WTC11 (cell line): ENCODE data around the gene SELENON. TPM values are rescaled to one million over a fixed set of nuclear protein-coding genes. Genes with fewer than 3 reads are reported as not detected.

ENCODE experiments used
- ATAC-seq: fragments of 200-7000 bp; cut with Tn5 transposase; 2 replicates; pipeline ENCODE4 v1.10.0; 2021; ENCODE audit warnings: mild to moderate bottlenecking, moderate library complexity
- CTCF ChIA-PET: fragments of 300-600 bp; sonication (Branson Sonifier 250); formaldehyde crosslinking; loops from one replicate; lab custom pipeline; 2021; ENCODE audit warnings: antibody characterized with exemption; lab: Charles Lee
- POLR2A ChIA-PET: fragments of 350-600 bp; sonication (Branson Sonifier 250); formaldehyde crosslinking; loops from one replicate; lab custom pipeline; 2021; ENCODE audit warnings: antibody characterized with exemption; lab: Charles Lee
- DNase-seq: peaks from one replicate; pipeline ENCODE4 v3.0.0; 2021; ENCODE audit warnings: low spot score
- H3K27ac Mint-ChIP-seq: 2 replicates; pipeline ENCODE4 v1.8.0; 2021; ENCODE audit warnings: mixed read lengths
- H3K27me3 Mint-ChIP-seq: 2 replicates; pipeline ENCODE4 v1.8.0; 2021; ENCODE audit warnings: low read depth, mild to moderate bottlenecking, moderate library complexity, mixed read lengths
- H3K36me3 Mint-ChIP-seq: 2 replicates; pipeline ENCODE4 v1.8.0; 2021; ENCODE audit warnings: mixed read lengths
- H3K4me1 Mint-ChIP-seq: 2 replicates; pipeline ENCODE4 v1.8.0; 2022; ENCODE audit warnings: mixed read lengths
- H3K4me3 Mint-ChIP-seq: 2 replicates; pipeline ENCODE4 v1.8.0; 2021; ENCODE audit warnings: mild to moderate bottlenecking, moderate library complexity, mixed read lengths
- H3K9me3 Mint-ChIP-seq: 2 replicates; pipeline ENCODE4 v1.8.0; 2021; ENCODE audit warnings: mixed read lengths
- AR ChIP-seq: fragments of 250-450 bp; sonication (Bioruptor Pico); IDR thresholded peaks from 2 replicates; pipeline ENCODE4 v1.9.0; 2021; ENCODE audit warnings: mild to moderate bottlenecking
- CBFB ChIP-seq: sonication (generic); formaldehyde crosslinking; IDR thresholded peaks from 2 replicates; pipeline ENCODE4 v1.8.1; 2022; ENCODE audit warnings: mild to moderate bottlenecking, low read depth, missing genetic modification reagents
- CDX4 ChIP-seq: fragments of 250-450 bp; sonication (Bioruptor Pico); IDR thresholded peaks from 2 replicates; pipeline ENCODE4 v1.9.0; 2021; ENCODE audit warnings: moderate library complexity, mild to moderate bottlenecking, inconsistent platforms, borderline replicate concordance
- ESRRA ChIP-seq: sonication (generic); formaldehyde crosslinking; IDR thresholded peaks from 2 replicates; pipeline ENCODE4 v1.8.1; 2022; ENCODE audit warnings: mild to moderate bottlenecking, missing genetic modification reagents, borderline replicate concordance
- IRF1 ChIP-seq: sonication (generic); formaldehyde crosslinking; IDR thresholded peaks from 2 replicates; pipeline ENCODE4 v1.8.0; 2023; ENCODE audit warnings: missing genetic modification reagents
- NR3C1 ChIP-seq: sonication (generic); formaldehyde crosslinking; conservative IDR thresholded peaks from 2 replicates; pipeline ENCODE4 v1.8.1; 2023; ENCODE audit warnings: low read depth, mild to moderate bottlenecking, missing genetic modification reagents
- OVOL2 ChIP-seq: fragments of 250-450 bp; sonication (Bioruptor Pico); IDR thresholded peaks from 2 replicates; pipeline ENCODE4 v1.9.0; 2021; ENCODE audit warnings: mild to moderate bottlenecking, borderline replicate concordance
- PREB ChIP-seq: sonication (generic); formaldehyde crosslinking; IDR thresholded peaks from 2 replicates; pipeline ENCODE4 v1.8.1; 2022; ENCODE audit warnings: mild to moderate bottlenecking, missing genetic modification reagents, moderate library complexity, borderline replicate concordance
- SP1 ChIP-seq: sonication (generic); formaldehyde crosslinking; conservative IDR thresholded peaks from 2 replicates; pipeline ENCODE4 v1.8.1; 2022; ENCODE audit warnings: missing genetic modification reagents
- STAT6 ChIP-seq: sonication (generic); formaldehyde crosslinking; conservative IDR thresholded peaks from 2 replicates; pipeline ENCODE4 v1.8.1; 2023; ENCODE audit warnings: mild to moderate bottlenecking, low read depth, missing genetic modification reagents, moderate library complexity
- TEAD1 ChIP-seq: sonication (generic); formaldehyde crosslinking; IDR thresholded peaks from 2 replicates; pipeline ENCODE4 v1.8.0; 2022; ENCODE audit warnings: mild to moderate bottlenecking, missing genetic modification reagents
- ZBTB43 ChIP-seq: sonication (generic); formaldehyde crosslinking; IDR thresholded peaks from 2 replicates; pipeline ENCODE4 v1.8.1; 2023; ENCODE audit warnings: mild to moderate bottlenecking, missing genetic modification reagents
- ZNF138 ChIP-seq: sonication (generic); formaldehyde crosslinking; conservative IDR thresholded peaks from 2 replicates; pipeline ENCODE4 v1.8.1; 2022; ENCODE audit warnings: mild to moderate bottlenecking, moderate library complexity, missing genetic modification reagents
- ZNF219 ChIP-seq: sonication (generic); formaldehyde crosslinking; IDR thresholded peaks from 2 replicates; pipeline ENCODE4 v1.8.0; 2023; ENCODE audit warnings: missing genetic modification reagents, mild to moderate bottlenecking, borderline replicate concordance
- total RNA-seq: library from RNA; stranded (reverse); gene quantifications from 3 replicates; pipeline ENCODE4 v1.2.3, GENCODE V29; 2021
- TF ChIP-seq, protein P1 (sequence below): sonication (generic); formaldehyde crosslinking; IDR thresholded peaks from 2 replicates; pipeline ENCODE4 v1.8.1; 2023; ENCODE audit warnings: mild to moderate bottlenecking, moderate library complexity, missing genetic modification reagents
- TF ChIP-seq, protein P2 (sequence below): sonication (generic); formaldehyde crosslinking; IDR thresholded peaks from 2 replicates; pipeline ENCODE4 v1.8.1; 2023; ENCODE audit warnings: mild to moderate bottlenecking, missing genetic modification reagents, moderate library complexity

Gene SELENON
- total RNA-seq, 1 experiment from 2014 or later: 80.2 TPM

GRCh38 chr1:25790472-25790871, 9.5 kb upstream of the SELENON start (continued):
- TF ChIP-seq STAT6 (CRISPR knock-in tag) (no peak), CDX4 (CRISPR knock-in tag) (no peak), PREB (CRISPR knock-in tag) (no peak), ESRRA (no peak), TEAD1 (CRISPR knock-in tag) (no peak), IRF1 (no peak)
- TF ChIP-seq, protein P1, sequence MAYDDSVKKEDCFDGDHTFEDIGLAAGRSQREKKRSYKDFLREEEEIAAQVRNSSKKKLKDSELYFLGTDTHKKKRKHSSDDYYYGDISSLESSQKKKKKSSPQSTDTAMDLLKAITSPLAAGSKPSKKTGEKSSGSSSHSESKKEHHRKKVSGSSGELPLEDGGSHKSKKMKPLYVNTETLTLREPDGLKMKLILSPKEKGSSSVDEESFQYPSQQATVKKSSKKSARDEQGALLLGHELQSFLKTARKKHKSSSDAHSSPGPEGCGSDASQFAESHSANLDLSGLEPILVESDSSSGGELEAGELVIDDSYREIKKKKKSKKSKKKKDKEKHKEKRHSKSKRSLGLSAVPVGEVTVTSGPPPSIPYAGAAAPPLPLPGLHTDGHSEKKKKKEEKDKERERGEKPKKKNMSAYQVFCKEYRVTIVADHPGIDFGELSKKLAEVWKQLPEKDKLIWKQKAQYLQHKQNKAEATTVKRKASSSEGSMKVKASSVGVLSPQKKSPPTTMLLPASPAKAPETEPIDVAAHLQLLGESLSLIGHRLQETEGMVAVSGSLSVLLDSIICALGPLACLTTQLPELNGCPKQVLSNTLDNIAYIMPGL (CRISPR knock-in tag): no peak
- TF ChIP-seq, protein P2, sequence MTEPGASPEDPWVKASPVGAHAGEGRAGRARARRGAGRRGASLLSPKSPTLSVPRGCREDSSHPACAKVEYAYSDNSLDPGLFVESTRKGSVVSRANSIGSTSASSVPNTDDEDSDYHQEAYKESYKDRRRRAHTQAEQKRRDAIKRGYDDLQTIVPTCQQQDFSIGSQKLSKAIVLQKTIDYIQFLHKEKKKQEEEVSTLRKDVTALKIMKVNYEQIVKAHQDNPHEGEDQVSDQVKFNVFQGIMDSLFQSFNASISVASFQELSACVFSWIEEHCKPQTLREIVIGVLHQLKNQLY (CRISPR knock-in tag): no peak

DNA sequence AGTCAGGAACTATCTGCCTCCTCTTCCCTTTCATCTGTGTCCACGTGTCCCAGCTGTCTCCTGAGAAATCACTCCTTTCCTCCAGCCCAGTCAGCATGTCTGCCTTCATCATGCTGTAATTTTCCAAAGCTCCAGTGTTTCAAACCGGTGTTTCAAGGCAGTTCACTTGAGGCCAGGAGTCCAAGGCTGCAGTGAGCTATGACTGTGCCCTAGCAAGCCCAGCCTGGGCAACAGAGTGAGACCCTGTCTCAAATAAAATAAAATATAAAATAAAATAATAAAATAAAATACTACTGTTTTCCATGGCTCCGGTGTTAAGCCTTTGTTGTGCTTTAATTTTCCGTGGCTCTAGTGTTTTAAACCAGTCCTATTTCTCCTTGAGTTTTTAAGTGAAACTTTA, 7.9 kb upstream of the SELENON start:
- Mint-ChIP-seq H3K4me3 (no peak overlapping the region), H3K4me1 (peaks cover 9% of the 10 kb centered on the region), H3K27me3 (no peaks in the 10 kb centered on the region; the same call in 1 of the 2 replicates), H3K27ac (no peak overlapping the region; the same call in 1 of the 2 replicates), H3K9me3 (no peaks in the 10 kb centered on the region), H3K36me3 (no peaks in the 10 kb centered on the region)
- no peak for DNase-seq
- no peak for ATAC-seq
- POLR2A ChIA-PET: no interaction called here
- CTCF ChIA-PET: interaction anchor here (0.6 to 1.5 kb wide), 4 partner anchors 11 to 537 kb away, joined by 3 to 4 read pairs (median 4); no protein-coding TSS in a partner anchor
- TF ChIP-seq AR (no peak), ZBTB43 (CRISPR knock-in tag) (no peak), CBFB (CRISPR knock-in tag) (no peak), SP1 (CRISPR knock-in tag) (no peak), ZNF138 (no peak), STAT6 (CRISPR knock-in tag) (no peak), NR3C1 (CRISPR knock-in tag) (no peak), ZNF219 (no peak), OVOL2 (CRISPR knock-in tag) (no peak)
- TF ChIP-seq, protein P1 (CRISPR knock-in tag): no peak
- TF ChIP-seq, protein P2 (CRISPR knock-in tag): no peak
